Type B pancreatic cell (in vitro differentiated cells): ENCODE data around the gene KIRREL3. TPM values are rescaled to one million over a fixed set of nuclear protein-coding genes. Genes with fewer than 3 reads are reported as not detected.
A peak's percentile ranks its signal among the peaks of the same experiment; 100 is the strongest.

Experiments used
- DNase-seq: peaks from one replicate; pipeline ENCODE4 v3.0.0; 2021; ENCODE audit warnings: mixed read lengths; ENCODE audit not compliant: unreplicated experiment; ENCODE audit errors: extremely low spot score
- H3K27ac Mint-ChIP-seq: 2 replicates; pipeline ENCODE4 v1.8.0; 2021; ENCODE audit warnings: mild to moderate bottlenecking, mixed read lengths
- H3K27me3 Mint-ChIP-seq: 2 replicates; pipeline ENCODE4 v1.8.0; 2021; ENCODE audit warnings: mixed read lengths
- H3K36me3 Mint-ChIP-seq: 2 replicates; pipeline ENCODE4 v1.8.0; 2021; ENCODE audit warnings: mixed read lengths
- H3K4me1 Mint-ChIP-seq: one replicate; pipeline ENCODE4 v1.8.0; 2021; ENCODE audit warnings: mixed read lengths; ENCODE audit not compliant: unreplicated experiment
- H3K4me3 Mint-ChIP-seq: 2 replicates; pipeline ENCODE4 v1.8.0; 2021; ENCODE audit warnings: mild to moderate bottlenecking, mixed read lengths
- H3K9me3 Mint-ChIP-seq: 2 replicates; pipeline ENCODE4 v1.8.0; 2021; ENCODE audit warnings: mixed read lengths
- total RNA-seq: library from RNA; stranded (reverse); gene quantifications from 2 replicates; pipeline ENCODE4 v1.2.1, GENCODE V29; 2021; ENCODE audit warnings: low replicate concordance
- TF ChIP-seq, protein P1 (sequence below): fragments of 200-600 bp; sonication (generic); conservative IDR thresholded peaks from 2 replicates; pipeline ENCODE4 v1.5.0; 2021; ENCODE audit warnings: antibody characterized with exemption, mild to moderate bottlenecking

Gene KIRREL3
- total RNA-seq, 1 donor from 2014 or later: 4.1 TPM

DNA sequence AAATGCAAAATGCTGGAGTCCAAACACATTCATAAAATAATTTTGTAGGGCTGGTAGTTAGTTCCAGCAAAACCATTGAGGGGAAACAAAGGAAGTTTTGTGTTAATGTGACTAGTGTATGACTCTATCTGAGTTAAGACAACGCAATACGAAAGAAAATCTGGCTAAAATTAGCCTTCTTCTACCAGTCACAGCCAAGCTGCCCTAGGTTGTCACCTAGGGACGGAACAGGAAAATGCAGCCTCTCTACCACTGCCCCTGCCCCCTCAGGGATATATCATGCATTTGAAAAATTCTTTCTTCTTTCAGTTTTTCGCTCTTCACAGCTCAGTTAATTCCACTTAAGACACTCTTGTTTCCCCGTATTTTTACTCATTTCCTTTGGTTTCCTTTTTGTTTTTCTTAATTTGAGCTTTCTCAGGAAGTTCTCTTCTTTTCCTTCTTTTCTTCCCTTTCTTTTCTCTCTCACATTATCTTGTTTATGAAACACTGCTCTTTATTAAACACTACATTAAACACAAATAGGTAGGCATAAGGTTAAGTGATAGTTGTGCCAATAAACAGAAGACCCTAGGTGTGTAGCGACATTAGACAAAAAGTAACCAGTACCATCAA lies 30.6 kb downstream of the KIRREL3 start:
- H3K27ac Mint-ChIP-seq: no peak overlapping the region
- peaks cover 4% of the 10 kb centered on the region for H3K4me1 Mint-ChIP-seq
- no peak for DNase-seq
- TF ChIP-seq, protein P1, sequence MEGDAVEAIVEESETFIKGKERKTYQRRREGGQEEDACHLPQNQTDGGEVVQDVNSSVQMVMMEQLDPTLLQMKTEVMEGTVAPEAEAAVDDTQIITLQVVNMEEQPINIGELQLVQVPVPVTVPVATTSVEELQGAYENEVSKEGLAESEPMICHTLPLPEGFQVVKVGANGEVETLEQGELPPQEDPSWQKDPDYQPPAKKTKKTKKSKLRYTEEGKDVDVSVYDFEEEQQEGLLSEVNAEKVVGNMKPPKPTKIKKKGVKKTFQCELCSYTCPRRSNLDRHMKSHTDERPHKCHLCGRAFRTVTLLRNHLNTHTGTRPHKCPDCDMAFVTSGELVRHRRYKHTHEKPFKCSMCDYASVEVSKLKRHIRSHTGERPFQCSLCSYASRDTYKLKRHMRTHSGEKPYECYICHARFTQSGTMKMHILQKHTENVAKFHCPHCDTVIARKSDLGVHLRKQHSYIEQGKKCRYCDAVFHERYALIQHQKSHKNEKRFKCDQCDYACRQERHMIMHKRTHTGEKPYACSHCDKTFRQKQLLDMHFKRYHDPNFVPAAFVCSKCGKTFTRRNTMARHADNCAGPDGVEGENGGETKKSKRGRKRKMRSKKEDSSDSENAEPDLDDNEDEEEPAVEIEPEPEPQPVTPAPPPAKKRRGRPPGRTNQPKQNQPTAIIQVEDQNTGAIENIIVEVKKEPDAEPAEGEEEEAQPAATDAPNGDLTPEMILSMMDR: peak; percentile 71
- peaks cover 31% of the 10 kb centered on the region for H3K27me3 Mint-ChIP-seq
- H3K36me3 Mint-ChIP-seq: no peaks in the 10 kb centered on the region
- H3K9me3 Mint-ChIP-seq: no peaks in the 10 kb centered on the region
- H3K4me3 Mint-ChIP-seq: no peak overlapping the region

DNA sequence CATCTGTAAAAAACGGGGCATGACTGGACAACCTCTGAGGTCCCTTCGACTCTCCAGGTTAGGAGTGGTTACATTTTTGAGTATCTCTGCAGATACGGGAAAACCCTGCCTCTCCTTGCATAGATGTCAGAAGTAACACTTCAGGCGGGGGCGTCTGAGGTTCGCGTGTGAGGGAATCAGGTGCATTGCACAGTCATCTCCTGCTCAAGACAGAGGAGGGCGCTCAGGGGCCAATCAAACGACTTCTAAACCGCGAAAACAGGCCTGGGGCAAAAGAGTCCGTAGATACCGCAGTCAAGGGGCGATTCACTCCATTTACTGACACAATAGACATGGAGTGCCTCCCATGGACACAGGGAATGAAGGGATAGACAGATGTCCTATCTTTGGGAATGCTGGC lies 31.7 kb downstream of the KIRREL3 start:
- Mint-ChIP-seq H3K4me3 (no peak overlapping the region), H3K36me3 (no peaks in the 10 kb centered on the region), H3K4me1 (peaks cover 8% of the 10 kb centered on the region), H3K27me3 (peaks cover 33% of the 10 kb centered on the region), H3K9me3 (no peaks in the 10 kb centered on the region), H3K27ac (peak overlapping the region; percentile 59)
- TF ChIP-seq, protein P1: no peak
- no peak for DNase-seq

DNA sequence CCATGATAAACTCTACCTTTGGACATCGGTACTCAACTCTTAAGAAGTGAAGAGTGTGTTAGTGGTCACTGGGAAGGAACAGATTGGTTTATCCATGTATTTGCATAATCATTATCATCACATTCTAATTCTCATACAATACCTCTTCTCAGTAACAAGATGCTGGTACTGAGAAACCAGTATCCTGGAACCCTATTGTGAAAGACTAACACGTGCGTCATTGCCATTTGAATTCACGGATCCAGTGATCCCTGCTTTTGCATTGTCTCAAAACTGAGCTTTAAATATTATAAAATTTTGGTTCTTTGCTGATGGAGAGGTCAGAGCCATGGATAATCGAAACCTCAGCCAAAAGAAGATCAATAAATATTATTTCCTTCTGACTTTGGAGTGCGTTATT lies 35.2 kb downstream of the KIRREL3 start:
- Mint-ChIP-seq H3K4me3 (no peak overlapping the region), H3K4me1 (peaks cover 18% of the 10 kb centered on the region), H3K9me3 (no peaks in the 10 kb centered on the region), H3K27ac (no peak overlapping the region), H3K36me3 (no peaks in the 10 kb centered on the region), H3K27me3 (peaks cover 28% of the 10 kb centered on the region)
- TF ChIP-seq, protein P1: no peak
- DNase-seq: no peak

DNA sequence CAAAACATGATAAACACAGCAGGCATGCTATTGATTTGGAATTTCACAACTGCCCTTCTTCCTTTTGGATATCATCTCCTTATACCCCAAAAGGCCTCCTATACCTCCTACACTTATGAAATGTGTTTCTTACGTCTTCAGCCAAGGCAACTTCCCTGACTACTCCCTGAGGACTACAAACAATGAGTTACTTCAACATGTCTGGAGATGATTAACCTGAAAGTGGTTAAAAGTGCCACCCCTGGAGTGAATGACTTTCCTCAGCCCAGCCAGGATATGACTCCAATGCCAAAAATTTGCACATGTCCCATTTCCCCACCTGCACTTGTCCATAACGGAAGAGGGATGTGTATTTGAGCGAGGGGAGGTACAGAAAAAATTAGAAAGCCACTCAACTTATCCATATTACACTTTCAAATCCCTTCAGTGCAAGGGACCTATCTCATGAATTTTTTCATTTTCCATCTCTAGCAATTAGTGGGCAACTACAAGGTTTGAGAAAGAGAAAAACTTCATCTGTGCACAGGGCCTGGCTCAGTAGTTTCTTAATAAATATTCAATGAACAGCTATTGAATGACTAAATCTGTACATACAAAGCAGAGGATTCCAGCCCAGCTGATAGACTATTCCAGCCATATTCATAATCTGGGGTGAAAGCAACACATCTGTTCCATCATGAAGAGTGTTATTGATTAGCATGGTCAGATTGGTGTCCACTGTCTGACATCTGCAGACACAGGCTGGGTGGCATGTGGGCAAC lies 36.8 kb downstream of the KIRREL3 start:
- DNase-seq: no peak
- Mint-ChIP-seq H3K27ac (no peak overlapping the region), H3K4me1 (peaks cover 14% of the 10 kb centered on the region), H3K36me3 (no peaks in the 10 kb centered on the region), H3K27me3 (peaks cover 22% of the 10 kb centered on the region), H3K4me3 (no peak overlapping the region), H3K9me3 (no peaks in the 10 kb centered on the region)
- TF ChIP-seq, protein P1: no peak

DNA sequence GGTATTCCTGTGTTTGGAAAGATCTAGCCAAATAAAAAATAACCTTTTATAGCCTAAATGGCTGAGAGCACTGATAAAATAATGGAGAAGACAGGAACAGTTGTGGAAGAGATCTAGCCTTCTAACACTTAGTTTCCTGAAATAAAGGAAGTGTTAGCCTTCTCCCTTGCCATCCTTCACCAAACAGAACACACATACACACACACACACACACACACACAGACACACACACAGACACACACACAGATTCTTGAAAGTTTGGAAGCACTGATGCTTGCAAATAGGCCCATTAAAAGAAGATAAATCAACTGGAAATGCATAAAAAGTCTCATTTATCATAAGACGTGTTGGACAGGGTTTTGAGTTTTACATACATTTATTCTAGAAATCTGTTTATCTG lies 37.5 kb downstream of the KIRREL3 start:
- Mint-ChIP-seq H3K9me3 (no peaks in the 10 kb centered on the region), H3K36me3 (no peaks in the 10 kb centered on the region), H3K4me1 (peaks cover 14% of the 10 kb centered on the region), H3K27me3 (peaks cover 20% of the 10 kb centered on the region), H3K4me3 (no peak overlapping the region), H3K27ac (no peak overlapping the region)
- TF ChIP-seq, protein P1: no peak
- DNase-seq: no peak
